ENCODE measurements around the gene BDKRB2.

The BDKRB2 gene

DNA sequence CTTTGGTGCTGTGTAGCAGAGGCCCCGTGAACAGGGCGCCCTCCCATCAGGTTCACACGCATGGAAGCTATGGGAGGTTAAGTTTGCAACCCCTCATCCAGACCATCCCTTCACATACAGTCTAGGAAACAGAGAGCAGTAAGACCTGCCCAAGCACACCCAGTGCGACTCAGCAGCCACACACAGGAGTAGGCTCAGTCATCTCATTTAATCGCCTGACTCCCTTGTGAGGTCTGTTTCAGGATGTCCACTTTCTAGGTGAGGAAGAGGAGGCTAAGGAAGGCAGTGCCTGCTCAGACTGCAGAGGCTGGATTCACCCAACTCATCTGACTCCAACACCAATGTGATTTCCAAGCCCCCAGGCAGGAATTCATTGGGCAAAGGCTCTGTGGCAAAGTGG is 63.3 kb downstream of the BDKRB2 start:
- DNase-seq (ENCODE audit: low spot score in 2 of 2) = no peak
- Mint-ChIP-seq H3K36me3 (no peaks in the 10 kb centered on the region), H3K4me1 (no peaks in the 10 kb centered on the region), H3K9me3 (peaks cover 5% of the 10 kb centered on the region), H3K4me3 (no peak overlapping the region), H3K27me3 (peaks cover 16% of the 10 kb centered on the region), H3K27ac (no peak overlapping the region)
- ATAC-seq (ENCODE audit: low read depth) = no peak

DNA sequence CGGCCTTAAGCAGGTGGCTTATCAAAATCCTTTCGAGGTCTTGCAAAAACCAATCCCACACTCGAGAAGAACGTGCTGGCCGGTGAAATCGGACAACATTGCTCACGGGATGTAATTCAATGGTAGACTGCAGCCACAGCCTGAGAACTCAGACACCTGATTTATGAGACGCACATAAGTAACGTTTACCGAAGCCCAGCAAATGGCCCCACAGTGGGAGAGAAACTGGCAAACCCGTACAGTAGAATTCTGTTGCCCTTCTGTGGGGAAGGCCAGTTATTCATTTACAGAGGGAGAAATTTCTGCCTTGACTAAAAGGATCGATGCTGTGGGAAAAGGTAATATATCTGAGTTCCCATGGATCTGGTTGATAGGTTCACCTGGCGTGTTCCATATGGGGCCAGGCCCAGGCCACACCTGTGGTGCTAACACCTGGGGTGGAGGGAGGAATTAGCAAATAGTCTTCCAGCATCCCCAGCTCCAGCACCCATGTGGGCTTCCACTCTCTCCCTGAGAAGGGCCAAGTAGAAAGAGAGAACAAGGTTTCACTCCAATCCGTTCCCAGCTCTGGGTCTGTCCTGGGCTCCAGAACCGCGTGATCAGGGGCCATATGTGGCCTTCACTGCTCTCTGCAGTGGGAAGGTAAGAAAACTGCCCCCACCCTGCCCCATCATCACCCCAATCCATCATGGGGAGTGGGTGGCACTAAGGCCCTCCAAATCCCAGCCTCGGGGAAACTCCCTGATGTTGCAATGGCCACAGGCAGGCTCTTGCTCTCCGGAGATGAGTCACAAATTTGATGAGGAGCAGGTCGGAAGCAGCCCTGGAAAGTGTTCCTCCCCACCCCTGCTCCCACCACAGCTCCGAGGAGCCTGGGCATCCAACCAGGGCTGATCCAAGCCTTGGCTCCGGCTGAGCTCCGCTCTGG is 64.1 kb downstream of the BDKRB2 start:
- Mint-ChIP-seq H3K36me3 (no peaks in the 10 kb centered on the region), H3K4me1 (no peaks in the 10 kb centered on the region), H3K27ac (no peak overlapping the region), H3K27me3 (peaks cover 16% of the 10 kb centered on the region), H3K4me3 (no peak overlapping the region), H3K9me3 (peaks cover 2% of the 10 kb centered on the region)
- no peak for ATAC-seq (ENCODE audit: low read depth)
- no peak for DNase-seq (ENCODE audit: low spot score in 2 of 2)

DNA sequence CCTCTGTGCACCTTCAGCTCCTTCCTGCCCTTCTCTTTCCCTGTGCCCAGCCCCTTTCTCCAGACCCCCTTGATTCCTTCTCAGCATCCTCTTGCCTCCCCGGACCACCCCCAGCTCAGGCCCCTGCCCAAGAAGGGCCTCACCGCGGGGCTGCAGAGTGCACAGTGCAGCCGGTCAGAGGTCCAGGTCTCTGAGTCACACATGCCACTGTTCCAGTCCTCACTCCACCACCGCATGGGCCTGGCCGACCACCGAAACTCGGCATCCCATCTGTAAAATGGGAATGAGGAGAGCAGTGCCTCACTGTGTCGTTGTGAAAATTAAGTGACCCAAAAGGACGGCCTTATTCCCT is 64.7 kb downstream of the BDKRB2 start:
- DNase-seq (ENCODE audit: low spot score in 2 of 2) = no peak
- no peaks in the 10 kb centered on the region for H3K36me3 Mint-ChIP-seq

DNA sequence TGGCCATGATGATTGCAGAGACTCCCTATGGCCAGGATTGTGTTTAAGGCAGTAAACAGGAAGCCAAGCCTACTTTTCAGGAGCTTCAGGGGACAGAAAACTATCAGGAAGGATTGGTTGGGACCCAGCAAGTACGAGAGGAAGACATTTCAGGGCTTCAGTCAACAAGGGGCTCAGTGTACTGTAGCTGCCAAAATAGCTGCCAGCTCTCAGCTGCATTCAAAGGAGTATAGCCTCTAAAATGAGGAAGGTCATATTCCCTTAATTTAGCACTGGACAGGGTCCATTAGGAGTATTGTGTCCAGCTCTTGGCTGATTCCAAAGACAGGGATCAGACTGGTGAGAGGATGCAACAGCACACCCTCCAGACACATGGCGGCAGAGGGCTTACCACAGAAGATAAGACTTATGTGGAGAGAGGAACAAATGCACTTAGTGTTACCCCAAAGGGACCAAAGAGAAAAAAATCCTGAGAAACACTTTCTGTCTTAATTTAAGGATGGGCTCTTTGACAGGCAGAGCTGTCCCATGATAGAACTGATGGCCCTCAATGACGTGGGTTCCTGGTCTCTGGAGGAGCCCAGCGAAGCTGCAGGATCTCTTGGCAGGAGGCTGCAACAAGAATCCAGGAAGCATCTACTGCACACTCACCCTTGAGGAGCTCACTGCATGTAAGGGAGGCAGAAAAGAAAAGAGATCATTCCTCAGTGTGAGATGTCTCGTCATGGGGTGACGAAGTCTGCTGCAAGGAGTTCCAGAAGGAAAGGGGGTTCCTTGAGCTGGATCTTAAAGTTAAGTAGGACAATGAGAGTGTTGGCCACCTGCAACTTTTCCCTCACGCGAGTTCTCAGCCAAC is 66.2 kb downstream of the BDKRB2 start:
- DNase-seq (ENCODE audit: low spot score in 2 of 2) (no peak), ATAC-seq (ENCODE audit: low read depth) (no peak)
- no peak overlapping the region for H3K4me3 Mint-ChIP-seq
- H3K9me3 Mint-ChIP-seq = peaks cover 1% of the 10 kb centered on the region
- no peak overlapping the region for H3K27ac Mint-ChIP-seq
- no peaks in the 10 kb centered on the region for H3K36me3 Mint-ChIP-seq
- H3K4me1 Mint-ChIP-seq = no peaks in the 10 kb centered on the region
- peaks cover 15% of the 10 kb centered on the region for H3K27me3 Mint-ChIP-seq

More for the DNA sequence above, 64.7 kb downstream of the BDKRB2 start:
- no peak overlapping the region for H3K27ac Mint-ChIP-seq
- peaks cover 1% of the 10 kb centered on the region for H3K9me3 Mint-ChIP-seq
- no peak for ATAC-seq (ENCODE audit: low read depth)
- H3K27me3 Mint-ChIP-seq = peaks cover 16% of the 10 kb centered on the region
- H3K4me3 Mint-ChIP-seq = no peak overlapping the region
- no peaks in the 10 kb centered on the region for H3K4me1 Mint-ChIP-seq

DNA sequence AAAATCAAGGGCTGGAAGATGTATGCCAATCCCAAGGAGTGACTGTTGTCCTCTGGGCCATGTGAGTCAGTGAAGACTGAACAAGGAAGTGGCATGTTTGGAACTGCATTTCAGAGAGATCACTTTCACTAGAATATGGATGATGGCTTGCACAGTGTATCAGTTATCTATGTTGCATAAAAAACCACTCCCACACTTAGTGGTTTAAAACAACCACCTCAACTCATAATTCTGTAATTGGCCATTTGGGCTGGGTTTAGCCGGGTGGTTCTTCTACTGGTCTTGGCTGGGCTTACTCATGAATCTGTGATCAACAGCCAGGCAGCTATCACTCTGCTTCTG is 66.8 kb downstream of the BDKRB2 start:
- Mint-ChIP-seq H3K36me3 (no peaks in the 10 kb centered on the region), H3K4me3 (no peak overlapping the region)
- ATAC-seq (ENCODE audit: low read depth) = no peak

DNA sequence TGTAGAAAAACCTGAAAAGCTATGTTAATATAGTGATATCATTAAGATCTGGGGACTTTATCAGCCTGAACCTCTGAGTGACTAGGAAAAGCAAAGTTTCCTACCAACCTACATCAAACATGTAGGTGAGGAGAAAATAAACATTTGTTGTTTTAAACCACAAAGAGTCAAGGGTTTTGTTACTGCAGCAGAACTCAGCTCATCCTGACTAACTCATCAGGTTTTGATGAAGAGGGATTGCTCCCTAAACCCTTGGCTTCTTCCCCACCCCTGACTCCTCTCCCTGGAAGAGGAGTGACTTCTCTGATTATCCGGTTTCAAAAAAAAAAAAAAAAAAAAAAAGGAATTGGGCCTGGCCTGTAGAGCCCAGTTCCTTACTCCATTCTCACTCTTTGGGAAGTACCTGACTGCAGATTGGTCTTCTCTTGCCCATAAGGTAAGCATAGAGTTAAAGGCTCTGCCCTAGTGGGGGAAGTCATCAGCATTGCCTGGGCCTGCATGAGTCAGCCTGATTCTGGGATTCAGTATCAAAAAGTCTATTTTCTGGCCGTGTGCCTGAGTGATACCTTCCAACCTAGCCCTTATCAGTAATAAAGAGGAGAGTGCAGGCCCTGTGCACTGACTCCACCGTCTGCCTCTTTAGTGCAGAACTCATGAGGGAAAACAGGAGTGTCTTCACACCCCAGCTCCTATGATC is 68.3 kb downstream of the BDKRB2 start:
- DNase-seq (ENCODE audit: low spot score in 2 of 2) (no peak), ATAC-seq (ENCODE audit: low read depth) (no peak)
- Mint-ChIP-seq H3K4me3 (no peak overlapping the region), H3K36me3 (no peaks in the 10 kb centered on the region), H3K4me1 (no peaks in the 10 kb centered on the region), H3K27me3 (peaks cover 8% of the 10 kb centered on the region), H3K27ac (no peak overlapping the region), H3K9me3 (peaks cover 4% of the 10 kb centered on the region)

More for the DNA sequence above, 66.8 kb downstream of the BDKRB2 start:
- Mint-ChIP-seq H3K27me3 (peaks cover 11% of the 10 kb centered on the region), H3K9me3 (peaks cover 1% of the 10 kb centered on the region), H3K27ac (no peak overlapping the region), H3K4me1 (no peaks in the 10 kb centered on the region)
- DNase-seq (ENCODE audit: low spot score in 2 of 2) = no peak

DNA sequence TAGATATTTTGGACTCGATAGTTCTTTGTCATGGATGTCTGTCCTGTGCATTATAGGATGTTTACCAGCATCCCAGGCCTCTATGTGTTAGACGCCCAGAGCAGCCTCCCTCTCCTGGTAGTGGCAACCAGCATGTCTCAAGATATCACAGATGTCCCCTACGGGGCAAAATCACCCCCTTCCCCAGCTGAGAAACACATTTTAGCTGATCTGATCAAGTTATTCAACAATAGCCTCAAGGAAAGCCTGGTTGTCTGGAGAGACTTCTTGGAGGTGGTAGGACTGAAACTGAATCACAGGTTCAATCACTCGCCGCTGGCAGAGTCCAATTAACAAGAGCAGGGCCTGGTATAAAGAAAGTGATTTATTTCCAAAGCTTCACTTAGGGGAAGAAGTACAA is 69.0 kb downstream of the BDKRB2 start:
- Mint-ChIP-seq H3K4me1 (no peaks in the 10 kb centered on the region), H3K4me3 (no peak overlapping the region), H3K27me3 (peaks cover 8% of the 10 kb centered on the region), H3K9me3 (peaks cover 4% of the 10 kb centered on the region), H3K27ac (no peak overlapping the region), H3K36me3 (peaks cover under 1% of the 10 kb centered on the region)
- DNase-seq (ENCODE audit: low spot score in 2 of 2) (no peak), ATAC-seq (ENCODE audit: low read depth) (no peak)

DNA sequence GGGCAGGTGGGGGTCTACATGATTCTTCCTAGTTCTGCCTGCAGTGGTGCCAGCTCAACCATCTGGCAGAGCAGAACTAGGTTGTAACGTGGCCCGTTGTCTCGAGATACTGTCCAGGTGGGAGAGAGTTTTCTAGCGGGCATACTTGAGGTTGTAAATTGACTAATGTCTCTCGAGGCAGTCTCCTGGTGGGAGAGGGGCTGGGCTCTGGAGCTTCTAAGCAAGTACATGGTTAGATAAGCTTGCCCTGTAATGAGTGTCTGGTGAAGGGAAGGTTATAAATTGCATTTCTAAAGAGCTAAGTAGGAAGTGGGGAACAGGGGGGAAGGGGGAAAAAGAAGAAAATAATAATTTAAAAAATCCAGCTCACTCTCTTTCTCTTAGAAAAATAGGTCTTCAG is 69.5 kb downstream of the BDKRB2 start:
- DNase-seq (ENCODE audit: low spot score in 2 of 2) (no peak), ATAC-seq (ENCODE audit: low read depth) (no peak)
- Mint-ChIP-seq H3K9me3 (peaks cover 5% of the 10 kb centered on the region), H3K4me1 (no peaks in the 10 kb centered on the region), H3K27ac (no peak overlapping the region), H3K4me3 (no peak overlapping the region), H3K27me3 (peaks cover 8% of the 10 kb centered on the region), H3K36me3 (peaks cover 2% of the 10 kb centered on the region)

DNA sequence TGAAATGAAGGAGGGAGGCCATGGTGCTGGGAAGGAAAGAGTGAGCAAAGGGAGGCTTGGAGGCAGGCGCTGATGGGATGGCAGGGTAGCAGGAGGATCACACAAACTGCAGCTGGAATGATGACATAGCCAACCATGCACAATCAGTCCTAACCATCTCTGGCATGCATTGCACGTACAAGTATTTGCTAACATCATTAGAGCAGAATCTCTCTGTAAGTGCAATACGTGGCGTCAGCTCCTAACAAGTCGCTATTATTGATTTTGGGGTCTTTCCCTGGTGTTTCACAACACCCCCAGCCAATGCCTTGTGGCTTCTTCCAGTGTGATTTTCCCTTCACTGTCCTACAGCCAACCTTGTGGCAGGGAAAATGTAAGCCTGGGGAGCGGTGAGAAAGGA is 69.9 kb downstream of the BDKRB2 start:
- Mint-ChIP-seq H3K4me3 (no peak overlapping the region), H3K9me3 (peaks cover 8% of the 10 kb centered on the region), H3K36me3 (peaks cover 6% of the 10 kb centered on the region), H3K4me1 (no peaks in the 10 kb centered on the region), H3K27ac (no peak overlapping the region), H3K27me3 (peaks cover 5% of the 10 kb centered on the region)
- no peak for DNase-seq (ENCODE audit: low spot score in 2 of 2)
- no peak for ATAC-seq (ENCODE audit: low read depth)

DNA sequence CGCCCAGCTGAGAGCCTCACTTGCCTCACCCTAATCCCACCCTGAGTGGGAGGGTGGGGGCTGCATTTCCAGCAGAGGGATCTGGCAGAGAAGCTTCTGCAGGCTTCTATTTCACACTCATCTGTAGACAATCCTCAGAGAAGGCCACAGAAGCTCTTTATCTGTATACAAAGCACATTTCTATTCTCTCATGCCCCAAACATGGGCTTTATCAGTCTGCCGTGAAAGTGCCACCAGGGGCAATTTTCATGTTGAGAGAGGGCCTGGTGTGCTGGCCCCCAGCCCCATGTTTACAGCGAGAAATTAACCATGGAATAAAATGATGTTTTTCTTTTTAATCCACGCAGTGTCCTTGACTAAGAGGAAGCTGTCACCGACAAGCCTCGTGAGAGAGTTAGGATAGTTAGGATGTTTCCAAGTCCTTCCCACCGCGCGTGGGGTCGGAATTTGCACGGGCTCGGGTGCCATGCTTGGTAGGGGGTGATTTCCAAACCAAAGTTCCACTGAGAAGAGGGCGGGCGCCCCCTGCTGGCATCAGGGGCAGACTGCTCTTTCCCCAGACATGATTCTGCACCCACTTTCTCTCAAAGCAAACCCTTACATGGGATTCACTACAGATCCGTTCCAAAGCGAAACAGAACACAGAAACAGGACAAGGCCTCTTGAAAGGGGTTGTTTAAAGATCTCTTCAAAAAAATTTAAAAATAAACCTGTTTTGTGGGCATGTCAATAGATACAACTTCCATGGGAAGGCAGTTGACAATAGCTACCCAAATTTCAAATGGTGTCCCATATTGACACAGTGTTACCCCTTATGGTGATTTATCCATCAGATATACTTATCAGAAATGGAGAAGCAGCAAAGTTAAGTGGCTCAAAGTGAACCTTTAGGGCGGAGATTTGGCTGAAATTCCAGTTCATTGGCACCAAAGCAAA is 70.8 kb downstream of the BDKRB2 start:
- Mint-ChIP-seq H3K27ac (no peak overlapping the region), H3K36me3 (peaks cover 6% of the 10 kb centered on the region), H3K27me3 (peaks cover 2% of the 10 kb centered on the region), H3K9me3 (peaks cover 8% of the 10 kb centered on the region), H3K4me3 (no peak overlapping the region), H3K4me1 (no peaks in the 10 kb centered on the region)
- ATAC-seq (ENCODE audit: low read depth) = no peak
- DNase-seq (ENCODE audit: low spot score in 2 of 2) = peak; percentile 13 to 19

DNA sequence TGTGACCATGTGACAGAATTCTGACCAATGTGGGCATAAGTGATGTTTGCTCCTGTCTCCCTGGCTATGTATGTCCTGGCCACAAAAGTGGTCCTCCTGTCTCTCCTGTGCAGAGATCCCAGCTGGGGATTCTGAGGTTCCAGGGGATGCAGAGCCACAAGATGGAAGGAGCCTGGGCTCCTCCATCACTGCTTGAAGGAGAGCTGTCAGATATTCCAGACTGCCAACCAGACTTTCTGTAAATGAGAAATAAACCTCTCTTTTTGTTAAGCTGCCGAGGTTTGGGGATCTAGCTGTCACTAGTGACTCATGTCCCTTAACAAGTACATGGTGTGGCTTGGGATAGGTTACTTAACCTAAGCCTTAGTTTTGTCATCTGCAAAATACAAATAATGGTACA is 73.3 kb downstream of the BDKRB2 start:
- peaks cover 1% of the 10 kb centered on the region for H3K27me3 Mint-ChIP-seq
- H3K27ac Mint-ChIP-seq = no peak overlapping the region
- no peaks in the 10 kb centered on the region for H3K4me1 Mint-ChIP-seq
- DNase-seq (ENCODE audit: low spot score in 2 of 2) (no peak), ATAC-seq (ENCODE audit: low read depth) (no peak)
- no peak overlapping the region for H3K4me3 Mint-ChIP-seq
- H3K9me3 Mint-ChIP-seq = peaks cover 7% of the 10 kb centered on the region
- peaks cover 8% of the 10 kb centered on the region for H3K36me3 Mint-ChIP-seq

DNA sequence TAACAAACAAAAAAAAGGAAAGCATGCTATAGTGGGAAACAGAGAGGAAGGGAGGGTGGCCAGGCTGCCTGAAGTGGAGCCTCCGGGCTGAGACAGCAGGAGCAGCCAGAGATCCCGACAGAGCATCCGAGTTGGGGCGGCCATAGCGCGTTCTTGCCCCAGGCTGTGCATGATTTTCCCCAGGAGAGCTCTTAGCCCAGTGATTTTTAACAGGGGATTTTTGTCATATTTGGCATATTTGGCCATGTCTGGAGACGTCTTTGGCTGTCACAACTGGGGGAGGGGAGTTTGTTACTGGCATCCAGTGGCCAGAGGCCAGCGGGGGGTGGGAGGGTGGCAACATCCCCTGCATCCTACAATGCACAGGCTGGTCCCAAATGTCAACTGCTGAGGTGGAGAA is 74.9 kb downstream of the BDKRB2 start:
- DNase-seq (ENCODE audit: low spot score in 2 of 2) (no peak), ATAC-seq (ENCODE audit: low read depth) (no peak)
- Mint-ChIP-seq H3K4me1 (no peaks in the 10 kb centered on the region), H3K36me3 (peaks cover 12% of the 10 kb centered on the region), H3K4me3 (no peak overlapping the region), H3K27me3 (peaks cover 1% of the 10 kb centered on the region), H3K9me3 (peaks cover 7% of the 10 kb centered on the region), H3K27ac (no peak overlapping the region)

DNA sequence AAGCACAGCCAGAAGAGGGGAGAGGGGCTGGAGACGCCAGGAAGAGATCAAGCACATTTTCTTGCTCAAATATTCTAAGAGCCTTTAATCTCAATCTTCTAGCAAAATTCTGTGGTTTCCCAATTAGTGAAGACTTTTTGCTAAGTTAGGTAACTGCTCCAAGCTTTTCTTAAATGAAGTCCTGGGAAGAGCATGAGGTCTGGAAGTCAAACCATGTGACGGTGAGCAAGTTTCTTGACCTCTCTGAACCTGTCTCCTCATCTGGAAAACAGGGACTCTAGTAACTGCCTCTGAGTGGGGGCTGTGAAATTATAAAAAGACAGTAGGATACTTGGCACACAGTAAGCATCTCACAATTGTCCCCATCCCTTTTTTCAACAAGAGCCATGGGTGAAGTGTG is 75.5 kb downstream of the BDKRB2 start:
- DNase-seq (ENCODE audit: low spot score in 2 of 2) = no peak
- H3K27ac Mint-ChIP-seq = no peak overlapping the region
- peaks cover 1% of the 10 kb centered on the region for H3K27me3 Mint-ChIP-seq
- H3K4me1 Mint-ChIP-seq = no peaks in the 10 kb centered on the region
- peaks cover 12% of the 10 kb centered on the region for H3K36me3 Mint-ChIP-seq
- H3K4me3 Mint-ChIP-seq = no peak overlapping the region
- no peak for ATAC-seq (ENCODE audit: low read depth)
- H3K9me3 Mint-ChIP-seq = peaks cover 7% of the 10 kb centered on the region

Data from memory B cell (primary cell).